GM12891 (cell line): ENCODE measurements around the gene ALG5.

Experiments
- POLR2A ChIP-seq: IDR thresholded peaks from 2 replicates; pipeline ENCODE4 v1.6.1; 2011; ENCODE audit warnings: low read depth, low read length, control low read depth
- POLR2AphosphoS5 ChIP-seq: IDR thresholded peaks from 2 replicates; pipeline ENCODE4 v1.6.1; 2011; ENCODE audit warnings: low read depth, low read length, control low read depth
- SPI1 ChIP-seq: IDR thresholded peaks from 2 replicates; pipeline ENCODE4 v1.6.1; 2011; ENCODE audit warnings: low read depth, low read length, control low read depth
- TAF1 ChIP-seq: IDR thresholded peaks from 2 replicates; pipeline ENCODE4 v1.6.1; 2011; ENCODE audit warnings: low read depth, low read length, control low read depth

DNA sequence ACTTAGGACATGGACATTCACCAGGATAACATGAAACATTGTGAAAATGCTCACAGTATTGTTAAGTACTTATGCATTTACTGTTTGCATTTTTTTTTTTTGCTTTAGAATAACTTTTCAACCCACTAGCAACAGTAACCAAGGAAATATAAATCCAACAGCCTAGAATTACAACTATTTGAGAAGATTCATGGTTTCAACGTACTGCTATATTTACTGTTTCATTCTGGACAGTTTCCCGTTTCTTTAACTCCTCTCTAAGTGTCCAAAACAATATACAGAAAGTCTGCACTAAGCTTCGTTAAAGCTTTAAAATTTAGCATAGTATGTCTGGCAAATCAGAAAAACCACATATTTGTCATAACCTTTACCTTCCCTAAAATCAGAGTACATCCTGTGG is 81.8 kb downstream of the ALG5 start:
- no peak for TF ChIP-seq POLR2A
- TF ChIP-seq TAF1 = no peak
- no peak for TF ChIP-seq POLR2AphosphoS5
- no peak for TF ChIP-seq SPI1
